DND-41 (cell line): ENCODE results near the gene ZSCAN25.

Experiments
- EZH2 ChIP-seq: IDR thresholded peaks from 3 replicates; pipeline ENCODE4 v1.6.1; 2012; ENCODE audit warnings: borderline replicate concordance, low read depth, mild to moderate bottlenecking, moderate library complexity, low read length, inconsistent platforms; ENCODE audit not compliant: severe bottlenecking
- TF ChIP-seq, protein P1 (sequence below): IDR thresholded peaks from 2 replicates; pipeline ENCODE4 v1.5.1; 2012; ENCODE audit warnings: borderline replicate concordance, low read length, moderate library complexity, mild to moderate bottlenecking; ENCODE audit not compliant: poor library complexity, severe bottlenecking; ENCODE audit errors: extremely low read depth

DNA sequence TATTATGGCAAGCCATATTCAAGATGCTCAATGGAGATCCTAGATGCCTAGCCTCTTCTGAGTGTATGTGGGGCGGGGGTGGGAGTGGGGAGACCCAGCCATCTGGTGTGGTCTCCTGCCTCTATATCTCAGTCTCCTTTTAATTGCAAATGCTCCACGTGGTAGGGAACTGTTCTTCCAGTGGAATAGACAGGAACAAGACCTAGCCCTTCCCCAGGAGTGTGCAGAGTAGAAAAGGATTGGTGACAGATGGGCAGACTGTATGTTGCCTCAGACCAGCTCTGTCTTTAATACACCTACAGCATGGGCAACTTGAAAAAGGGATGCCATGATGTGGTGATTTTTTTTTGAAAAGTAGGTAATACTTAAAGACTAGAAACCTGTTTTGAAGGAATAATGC, 50.4 kb downstream of the ZSCAN25 start:
- TF ChIP-seq, protein P1, sequence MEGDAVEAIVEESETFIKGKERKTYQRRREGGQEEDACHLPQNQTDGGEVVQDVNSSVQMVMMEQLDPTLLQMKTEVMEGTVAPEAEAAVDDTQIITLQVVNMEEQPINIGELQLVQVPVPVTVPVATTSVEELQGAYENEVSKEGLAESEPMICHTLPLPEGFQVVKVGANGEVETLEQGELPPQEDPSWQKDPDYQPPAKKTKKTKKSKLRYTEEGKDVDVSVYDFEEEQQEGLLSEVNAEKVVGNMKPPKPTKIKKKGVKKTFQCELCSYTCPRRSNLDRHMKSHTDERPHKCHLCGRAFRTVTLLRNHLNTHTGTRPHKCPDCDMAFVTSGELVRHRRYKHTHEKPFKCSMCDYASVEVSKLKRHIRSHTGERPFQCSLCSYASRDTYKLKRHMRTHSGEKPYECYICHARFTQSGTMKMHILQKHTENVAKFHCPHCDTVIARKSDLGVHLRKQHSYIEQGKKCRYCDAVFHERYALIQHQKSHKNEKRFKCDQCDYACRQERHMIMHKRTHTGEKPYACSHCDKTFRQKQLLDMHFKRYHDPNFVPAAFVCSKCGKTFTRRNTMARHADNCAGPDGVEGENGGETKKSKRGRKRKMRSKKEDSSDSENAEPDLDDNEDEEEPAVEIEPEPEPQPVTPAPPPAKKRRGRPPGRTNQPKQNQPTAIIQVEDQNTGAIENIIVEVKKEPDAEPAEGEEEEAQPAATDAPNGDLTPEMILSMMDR: no peak
- no peak for TF ChIP-seq EZH2
